Urinary bladder (tissue), 4 donors: Measurements from ENCODE around the gene FFAR4. TPM values are rescaled to one million over a fixed set of nuclear protein-coding genes. Genes with fewer than 3 reads are reported as not detected.

ENCODE experiments used
- DNase-seq: peaks from one replicate; pipeline ENCODE4 v3.0.0-alpha.2; 2015; ENCODE audit errors: extremely low spot score
- H3K27ac ChIP-seq: one replicate; pipeline ENCODE4 v1.5.1; 2013; ENCODE audit warnings: low read depth, mild to moderate bottlenecking, moderate library complexity
- H3K36me3 ChIP-seq: one replicate; pipeline ENCODE4 v1.6.1; 2013; ENCODE audit warnings: mild to moderate bottlenecking, moderate library complexity; ENCODE audit not compliant: insufficient read depth
- H3K4me1 ChIP-seq: one replicate; pipeline ENCODE4 v1.6.1; 2013; ENCODE audit warnings: mild to moderate bottlenecking, moderate library complexity; ENCODE audit not compliant: insufficient read depth
- H3K4me3 ChIP-seq: one replicate; pipeline ENCODE4 v1.5.1; 2013; ENCODE audit warnings: low read depth, low read length
- WGBS: extraction: QIAGEN DNeasy Blood & Tissue Kit; methylation state at CpG from one replicate; pipeline ENCODE4 v1.1.7; 2013; 5-methylcytosine and 5-hydroxymethylcytosine counted together
- polyA plus RNA-seq: library from polyadenylated mRNA; stranded (reverse); fragments of 200-250 nt; gene quantifications from one replicate; pipeline ENCODE4 v1.2.3, GENCODE V29; 2013
- total RNA-seq: library from RNA; depleted of rRNA; stranded (reverse); fragments of >200 nt; gene quantifications from one replicate; pipeline ENCODE4 v1.2.3, GENCODE V29; 2014
- donor health status: healthy with polysubstance abuse.
- donor health status: healthy.

FFAR4 gene
- total and polyA plus RNA-seq, 2 donors = 0.16 to 0.25 TPM

DNA sequence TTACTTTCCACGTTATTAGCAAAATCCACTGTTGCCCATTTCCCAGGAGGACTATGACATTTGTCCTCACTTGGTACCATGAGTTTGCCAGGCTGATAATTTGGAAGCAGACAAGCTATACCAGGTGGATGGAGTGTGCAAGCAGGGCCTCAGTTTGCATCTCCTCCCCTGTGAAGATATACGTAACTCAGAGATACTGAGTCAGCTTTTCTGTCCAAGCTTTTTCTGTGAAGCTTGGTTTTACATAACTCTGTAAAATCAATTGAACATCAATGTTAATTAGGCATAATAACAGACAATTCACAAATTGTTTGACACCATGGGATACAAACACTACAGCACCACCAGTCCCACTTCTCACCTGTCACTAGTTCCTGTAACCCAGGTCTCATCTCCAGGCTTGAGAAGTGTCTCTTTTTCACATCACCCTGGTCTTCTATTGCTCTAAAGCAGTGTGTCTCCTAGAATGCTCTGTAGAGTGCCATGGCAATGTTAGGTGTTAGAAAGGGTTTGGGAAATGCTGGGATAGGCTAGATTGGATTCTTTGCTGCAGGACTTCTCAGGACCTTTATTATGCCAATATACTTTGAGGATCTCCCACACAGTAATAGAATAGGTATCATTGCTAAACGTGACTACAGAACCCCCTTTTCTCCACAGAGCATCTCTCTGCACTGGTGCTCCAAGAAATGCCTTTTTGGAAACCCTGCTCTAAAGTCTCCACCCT is 13.7 kb downstream of the FFAR4 start:
- DNase-seq = no peak
- Histone ChIP-seq H3K4me3 (no peak overlapping the region), H3K4me1 (no peaks in the 10 kb centered on the region), H3K36me3 (no peaks in the 10 kb centered on the region), H3K27ac (no peak overlapping the region)
- 83% methylated on average over 3 of the region's 3 CpGs for WGBS

DNA sequence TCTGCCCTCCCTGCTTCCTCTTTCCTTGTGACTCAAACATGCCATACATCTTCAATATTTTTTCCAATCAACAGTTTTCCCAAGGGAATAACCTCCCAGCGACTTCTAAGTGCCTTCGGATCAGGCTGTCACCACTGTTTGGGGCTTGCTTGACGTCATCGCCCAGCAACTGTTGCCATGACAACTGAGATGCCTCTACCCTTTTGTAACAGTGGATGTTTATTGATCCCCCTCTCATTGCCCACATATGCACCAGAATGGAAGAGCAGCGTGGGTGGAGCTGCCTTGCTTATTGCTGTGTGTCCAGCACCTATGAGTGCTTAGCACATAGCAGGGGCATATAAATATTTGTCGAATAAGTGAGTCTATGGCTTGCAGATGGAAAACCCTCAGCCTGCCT is 14.4 kb downstream of the FFAR4 start:
- DNase-seq = no peak
- no peaks in the 10 kb centered on the region for H3K36me3 ChIP-seq
- H3K4me1 ChIP-seq = no peaks in the 10 kb centered on the region
- H3K4me3 ChIP-seq = no peak overlapping the region
- WGBS = 34% methylated on average over 6 of the region's 6 CpGs
- H3K27ac ChIP-seq = no peak overlapping the region

DNA sequence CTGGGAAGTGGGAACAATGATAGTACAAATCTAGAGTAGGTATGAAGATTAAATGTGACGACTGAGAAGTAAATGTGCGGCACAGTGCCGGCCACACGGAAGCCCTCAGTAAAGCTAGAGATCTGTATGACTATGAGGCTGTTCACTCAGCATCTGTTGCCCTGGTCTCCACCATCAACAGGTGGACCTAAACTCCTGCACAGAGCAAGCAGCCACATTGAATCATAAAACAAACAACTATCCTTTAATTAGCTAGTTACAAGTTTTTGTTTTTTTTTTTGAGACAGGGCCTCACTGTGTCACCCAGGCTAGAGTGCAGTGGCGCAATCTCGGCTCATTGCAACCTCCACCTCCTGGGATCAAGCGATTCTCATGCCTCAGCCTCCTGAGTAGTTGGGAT is 18.0 kb downstream of the FFAR4 start:
- no peak for DNase-seq
- H3K36me3 ChIP-seq = no peaks in the 10 kb centered on the region
- no peak overlapping the region for H3K27ac ChIP-seq
- H3K4me1 ChIP-seq = no peaks in the 10 kb centered on the region
- WGBS = 91% methylated on average over 7 of the region's 7 CpGs
- H3K4me3 ChIP-seq = no peak overlapping the region

DNA sequence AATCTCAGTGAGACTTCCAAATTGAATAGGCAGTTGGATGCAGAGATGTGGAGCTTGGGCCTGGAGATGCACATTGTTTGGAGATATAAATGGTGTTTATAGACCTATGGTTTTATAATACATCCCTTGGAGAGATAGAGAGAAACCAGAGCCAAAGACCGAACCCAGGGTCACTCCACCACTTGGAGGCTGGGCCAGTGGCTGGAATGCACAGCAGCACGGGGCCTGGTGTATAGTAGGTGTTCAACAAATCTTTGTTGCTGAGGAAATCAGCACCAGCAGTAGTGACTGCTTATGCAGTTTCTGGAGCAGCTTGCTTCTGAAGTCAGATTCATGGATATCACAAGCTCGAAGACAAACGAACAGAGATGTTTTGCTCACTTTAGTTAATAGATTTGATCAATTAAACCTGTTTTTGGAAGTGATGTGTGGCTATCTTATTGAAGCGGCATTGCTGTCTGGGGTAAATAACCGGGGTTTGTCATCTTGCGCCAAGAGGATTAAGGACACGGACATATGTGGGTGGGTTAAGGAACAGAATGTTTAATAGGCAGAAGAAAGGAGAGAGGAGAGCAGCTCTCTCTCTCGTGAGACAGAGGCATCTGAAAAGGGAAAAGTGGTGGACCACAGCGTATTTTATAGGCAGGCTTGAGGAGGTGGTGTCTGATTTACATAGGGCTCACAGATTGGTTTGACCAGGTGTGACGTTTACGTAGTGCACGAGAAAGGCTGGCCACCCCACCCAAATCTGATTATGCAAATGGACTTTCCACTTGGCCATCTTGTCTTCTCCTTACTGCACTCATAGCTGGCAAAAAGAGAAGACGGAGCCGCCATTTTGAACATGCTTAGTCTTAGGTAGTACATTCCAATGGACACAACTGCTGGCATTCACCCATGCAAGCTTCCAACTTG is 23.4 kb downstream of the FFAR4 start:
- Histone ChIP-seq H3K36me3 (no peaks in the 10 kb centered on the region), H3K4me1 (no peaks in the 10 kb centered on the region), H3K4me3 (no peak overlapping the region), H3K27ac (no peak overlapping the region)
- no peak for DNase-seq
- 70% methylated on average over 15 of the region's 15 CpGs for WGBS

DNA sequence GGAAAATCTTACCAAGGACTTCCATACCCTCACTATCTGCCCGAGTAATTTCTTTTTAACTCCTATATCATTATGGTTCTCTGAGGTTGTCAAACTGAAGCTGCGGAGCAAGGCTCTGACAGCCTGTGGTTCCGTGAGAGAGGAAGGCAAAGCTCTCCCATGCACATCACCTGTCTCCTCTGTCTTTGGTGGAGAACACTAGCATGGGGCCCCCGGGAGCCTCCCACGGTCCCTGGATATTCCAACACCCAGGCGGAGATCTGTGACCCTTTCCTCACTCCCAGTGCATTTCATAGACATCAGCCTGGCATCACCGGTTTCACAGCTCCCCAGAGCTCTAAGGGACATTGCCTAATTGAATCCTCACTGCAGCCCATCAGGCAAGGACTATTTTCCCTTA is 24.2 kb downstream of the FFAR4 start:
- no peak for DNase-seq
- no peak overlapping the region for H3K4me3 ChIP-seq
- no peak overlapping the region for H3K27ac ChIP-seq
- whole genome bisulfite sequencing = 63% methylated on average over 7 of the region's 7 CpGs
- H3K36me3 ChIP-seq = no peaks in the 10 kb centered on the region
- no peaks in the 10 kb centered on the region for H3K4me1 ChIP-seq

DNA sequence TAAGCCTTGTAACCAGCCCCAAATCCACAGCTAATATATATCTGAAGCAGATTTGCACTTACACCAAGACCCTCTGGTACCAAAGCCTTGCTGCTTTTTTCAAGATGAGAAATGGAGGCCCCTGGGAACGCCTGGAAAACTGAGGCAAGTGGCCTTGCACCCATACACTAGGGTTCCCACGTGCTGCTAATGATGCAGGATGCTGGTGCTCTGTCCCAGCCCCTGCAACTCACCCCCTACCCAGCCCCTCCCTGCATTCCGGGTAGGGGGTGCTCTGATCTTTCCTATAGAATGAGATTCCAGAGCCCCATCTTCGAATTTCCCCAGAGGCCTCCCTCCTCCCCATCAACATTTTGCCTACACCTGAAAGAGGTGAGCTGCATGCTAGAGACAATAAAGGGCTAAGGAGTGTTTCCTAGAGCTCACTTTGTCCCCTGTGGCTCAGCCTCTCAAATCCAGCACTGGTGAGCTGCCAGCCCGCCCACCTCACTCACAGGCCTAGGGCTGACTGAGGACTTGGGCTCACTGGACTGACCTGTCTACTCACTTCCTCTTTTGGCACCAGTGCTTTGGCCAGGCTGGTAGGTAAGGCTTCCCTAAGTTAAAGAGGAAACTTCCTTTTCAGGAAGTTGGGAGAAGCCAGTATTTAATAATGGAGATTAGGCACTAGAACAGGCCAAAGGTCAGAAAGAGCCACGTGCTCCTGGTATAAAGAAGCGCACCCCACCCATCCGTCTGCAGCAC is 24.8 kb downstream of the FFAR4 start:
- no peak for DNase-seq
- no peak overlapping the region for H3K4me3 ChIP-seq
- H3K4me1 ChIP-seq = no peaks in the 10 kb centered on the region
- no peaks in the 10 kb centered on the region for H3K36me3 ChIP-seq
- WGBS = 64% methylated on average over 8 of the region's 8 CpGs
- no peak overlapping the region for H3K27ac ChIP-seq

DNA sequence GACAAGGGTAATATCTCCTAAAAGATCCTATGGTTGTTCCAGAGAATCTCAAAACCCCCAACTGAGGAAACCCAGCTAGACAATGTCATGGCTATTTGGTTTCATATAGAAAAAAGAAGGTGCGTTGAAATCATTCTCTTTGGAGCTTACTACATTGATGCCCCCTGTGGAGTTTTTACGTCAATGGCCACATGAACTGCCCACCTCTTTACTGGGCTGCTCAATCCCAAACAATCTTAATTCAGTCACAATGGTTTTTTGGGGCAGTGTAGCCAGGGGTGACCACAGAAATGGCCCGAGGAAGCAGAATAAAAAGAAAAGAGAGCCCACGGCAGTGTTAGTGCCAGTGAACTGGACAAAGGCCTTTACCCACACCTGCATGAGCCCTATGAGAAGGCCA is 26.8 kb downstream of the FFAR4 start:
- Histone ChIP-seq H3K36me3 (no peaks in the 10 kb centered on the region), H3K4me3 (no peak overlapping the region), H3K4me1 (no peaks in the 10 kb centered on the region), H3K27ac (no peak overlapping the region)
- WGBS = 92% methylated on average over 4 of the region's 4 CpGs
- no peak for DNase-seq

DNA sequence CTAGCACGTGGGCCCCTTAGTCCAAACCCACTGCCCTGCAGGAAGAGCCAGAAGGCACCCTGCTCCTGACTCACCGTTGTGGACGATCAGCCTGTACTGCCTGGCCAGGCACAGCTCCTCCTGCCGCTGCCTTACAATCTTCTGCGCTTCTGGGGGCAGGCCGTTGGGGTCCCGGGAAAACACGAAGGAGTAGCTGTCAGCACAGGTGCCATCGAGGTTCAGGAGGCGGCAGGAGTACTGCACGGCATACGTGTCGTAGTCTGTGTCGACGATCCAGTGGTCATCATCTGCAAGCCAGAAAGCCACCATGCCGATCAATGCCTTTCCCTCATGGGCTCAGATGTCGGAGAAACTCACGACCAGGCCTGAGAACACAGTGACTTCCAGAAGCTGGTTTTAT is 27.3 kb downstream of the FFAR4 start:
- Histone ChIP-seq H3K27ac (no peak overlapping the region), H3K36me3 (no peaks in the 10 kb centered on the region), H3K4me1 (no peaks in the 10 kb centered on the region), H3K4me3 (no peak overlapping the region)
- DNase-seq = no peak
- 89% methylated on average over 18 of the region's 18 CpGs for WGBS

DNA sequence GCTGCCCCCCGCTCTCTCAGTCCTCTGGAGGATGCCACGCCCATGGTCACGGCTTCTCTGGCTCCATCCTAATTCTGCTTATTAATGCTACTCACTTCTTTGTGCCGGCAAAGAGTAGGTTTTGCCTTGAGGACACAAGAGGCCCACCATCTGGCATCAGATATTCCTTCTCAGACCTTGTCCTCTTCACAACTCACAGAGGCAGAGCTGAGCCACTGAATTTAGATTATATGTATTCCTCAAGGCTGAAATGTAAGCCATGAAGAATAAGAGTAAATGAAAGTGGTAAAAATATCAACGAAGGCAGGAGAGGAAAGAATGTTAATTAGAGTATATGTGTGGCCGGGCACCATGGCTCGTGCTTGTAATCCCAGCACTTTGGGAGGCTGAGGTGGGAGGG is 28.1 kb downstream of the FFAR4 start:
- Histone ChIP-seq H3K27ac (no peak overlapping the region), H3K36me3 (no peaks in the 10 kb centered on the region), H3K4me1 (no peaks in the 10 kb centered on the region), H3K4me3 (no peak overlapping the region)
- no peak for DNase-seq
- 80% methylated on average over 7 of the region's 7 CpGs for WGBS

DNA sequence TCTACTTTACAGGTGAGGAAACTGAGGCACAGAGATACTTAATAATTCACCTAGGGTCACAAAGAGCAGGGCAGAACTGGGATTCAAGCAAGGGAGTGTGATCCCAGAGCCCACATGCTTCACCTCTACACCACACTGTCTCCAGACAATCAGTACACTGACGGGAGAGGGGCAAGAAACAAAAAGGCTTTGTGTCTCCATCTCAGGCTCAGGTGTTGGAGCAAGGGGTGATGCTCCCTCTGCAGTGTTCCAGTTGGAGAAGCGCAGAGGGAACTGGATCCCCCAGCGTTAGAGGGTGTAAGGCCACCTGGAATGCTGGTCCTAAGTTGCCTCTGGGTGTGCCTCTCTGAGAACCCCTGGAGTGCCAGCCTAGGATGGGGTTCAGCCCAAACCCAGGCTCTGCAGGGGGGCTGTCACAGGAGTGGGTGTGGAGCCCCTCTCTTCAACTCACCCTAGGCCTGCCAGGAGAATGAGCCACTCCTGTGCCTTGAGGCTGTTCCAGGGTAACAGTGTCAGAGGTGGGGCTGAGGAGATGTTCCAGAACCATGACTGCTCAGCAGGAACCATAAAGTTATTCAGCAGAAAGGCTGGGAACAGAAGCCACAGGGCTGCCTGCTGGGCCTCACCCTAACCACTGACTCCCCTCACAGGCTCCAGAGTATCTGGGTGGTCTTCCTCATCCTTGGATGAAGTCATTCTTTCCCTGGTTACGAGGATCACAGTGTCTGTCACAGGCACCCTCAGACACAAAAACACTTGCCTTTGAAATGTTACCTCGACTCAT is 29.1 kb downstream of the FFAR4 start:
- WGBS = 77% methylated on average over 5 of the region's 5 CpGs
- Histone ChIP-seq H3K36me3 (no peaks in the 10 kb centered on the region), H3K27ac (no peak overlapping the region), H3K4me1 (no peaks in the 10 kb centered on the region), H3K4me3 (no peak overlapping the region)
- DNase-seq = no peak

DNA sequence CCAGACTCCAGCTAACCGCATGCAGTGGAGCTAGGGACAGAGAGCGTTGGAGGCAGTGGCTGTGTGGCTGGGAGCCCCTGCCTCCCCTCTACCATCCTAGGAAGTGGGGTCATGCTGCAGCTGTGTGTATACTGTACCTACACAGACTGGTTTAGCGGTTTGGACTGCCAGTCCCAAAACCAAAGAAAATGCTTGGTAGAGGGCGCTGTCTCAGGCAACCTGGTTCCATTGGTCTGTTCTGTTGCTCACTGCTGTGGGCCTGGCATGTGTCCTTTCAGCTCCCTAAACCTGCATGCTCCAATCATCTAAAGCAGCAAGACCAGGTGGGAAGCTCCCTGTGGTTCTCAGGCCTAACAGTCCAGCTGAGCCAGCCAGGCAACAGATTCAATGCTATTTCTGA is 30.1 kb downstream of the FFAR4 start:
- Histone ChIP-seq H3K36me3 (no peaks in the 10 kb centered on the region), H3K27ac (no peak overlapping the region), H3K4me1 (no peaks in the 10 kb centered on the region), H3K4me3 (no peak overlapping the region)
- no peak for DNase-seq
- WGBS = 80% methylated on average over 4 of the region's 4 CpGs

DNA sequence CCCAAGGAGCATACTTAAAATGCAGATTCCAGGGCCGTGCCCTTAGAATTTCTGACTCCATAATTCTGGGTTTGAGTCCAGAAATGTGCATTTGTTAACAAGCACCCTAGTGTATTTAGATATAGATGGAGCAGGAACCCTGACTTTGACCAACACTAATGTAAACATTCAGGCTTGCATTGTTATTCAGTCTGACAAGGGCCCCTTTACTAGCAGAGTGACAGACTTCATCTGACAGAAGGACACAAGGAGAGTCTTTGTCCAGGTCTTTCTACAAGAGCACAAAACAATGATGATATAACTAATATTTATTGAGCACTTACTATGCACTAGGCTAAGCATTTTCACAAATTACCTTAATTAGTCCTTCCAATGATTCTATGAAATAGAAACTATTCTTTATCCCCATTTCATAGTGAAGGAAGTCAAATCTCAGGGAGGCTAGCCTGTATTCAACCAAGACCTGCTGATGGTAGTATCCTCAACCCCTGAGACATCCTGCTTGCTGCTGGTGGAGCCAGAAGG is 30.7 kb downstream of the FFAR4 start:
- H3K4me1 ChIP-seq = no peaks in the 10 kb centered on the region
- no peak for DNase-seq
- H3K27ac ChIP-seq = no peak overlapping the region
- WGBS = 95% methylated on average over 1 of the region's 1 CpG
- no peak overlapping the region for H3K4me3 ChIP-seq
- H3K36me3 ChIP-seq = no peaks in the 10 kb centered on the region

DNA sequence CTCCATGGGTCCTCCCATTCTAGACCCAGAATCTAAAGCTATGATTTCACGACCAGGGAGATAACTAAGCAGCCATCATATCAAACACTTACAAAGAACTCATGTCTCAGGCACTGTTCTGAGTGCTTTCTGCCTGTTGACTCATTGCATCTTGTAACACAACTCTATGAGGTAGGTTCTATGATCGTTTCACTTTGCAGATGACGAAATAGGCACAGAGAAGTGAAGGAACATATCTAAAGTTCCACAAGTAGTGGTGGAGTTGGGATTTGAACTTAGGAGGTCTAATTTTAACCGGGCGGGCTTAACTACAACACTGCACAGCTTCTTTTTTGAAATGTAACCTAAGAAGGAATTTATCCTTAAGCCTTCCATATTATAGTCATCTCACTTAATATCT is 31.7 kb downstream of the FFAR4 start:
- DNase-seq = no peak
- H3K27ac ChIP-seq = no peak overlapping the region
- WGBS = 88% methylated on average over 5 of the region's 5 CpGs
- H3K36me3 ChIP-seq = no peaks in the 10 kb centered on the region
- no peaks in the 10 kb centered on the region for H3K4me1 ChIP-seq
- no peak overlapping the region for H3K4me3 ChIP-seq
